Measurements from ENCODE around the gene GSTP1.
"Not testable (repeated sequence)": the region's sequence is repeated elsewhere in the genome, so short reads cannot be mapped to it uniquely, and the experiment has no call there.

The GSTP1 gene

GRCh38 chr11:67563705-67564114 is 19.9 kb upstream of the GSTP1 start:
- DNase-seq (ENCODE audit: low read depth in 2 of 2), result not testable (repeated sequence)

GRCh38 chr11:67564230-67564629 is 19.4 kb upstream of the GSTP1 start:
- no peak for DNase-seq (ENCODE audit: low read depth in 2 of 2)

GRCh38 chr11:67571443-67571842 is 12.2 kb upstream of the GSTP1 start:
- no peak for DNase-seq (ENCODE audit: low read depth in 2 of 2)

GRCh38 chr11:67572305-67572704 is 11.3 kb upstream of the GSTP1 start:
- no peak for DNase-seq (ENCODE audit: low read depth in 2 of 2)

- DNase-seq (ENCODE audit: low read depth in 2 of 2), result no peak
Measured at GRCh38 chr11:67572747-67573419, 10.7 kb upstream of the GSTP1 start.

GRCh38 chr11:67574938-67575337 is 8.7 kb upstream of the GSTP1 start:
- DNase-seq (ENCODE audit: low read depth in 2 of 2), result no peak

- no peak for DNase-seq (ENCODE audit: low read depth in 2 of 2)
Measured at GRCh38 chr11:67576735-67577475, 6.7 kb upstream of the GSTP1 start.

GRCh38 chr11:67577951-67578350 is 5.7 kb upstream of the GSTP1 start:
- no peak for DNase-seq (ENCODE audit: low read depth in 2 of 2)

- no peak for DNase-seq (ENCODE audit: low read depth in 2 of 2)
Measured at GRCh38 chr11:67581469-67581868, 2.1 kb upstream of the GSTP1 start.

- DNase-seq (ENCODE audit: low read depth in 2 of 2), result no peak
Measured at GRCh38 chr11:67582011-67582410, 1.6 kb upstream of the GSTP1 start.

GRCh38 chr11:67584205-67584880 is 731 bp downstream of the GSTP1 start:
- no peak for DNase-seq (ENCODE audit: low read depth in 2 of 2)

- DNase-seq (ENCODE audit: low read depth in 2 of 2), result no peak
Measured at GRCh38 chr11:67584881-67585873, 1.6 kb downstream of the GSTP1 start.

- DNase-seq (ENCODE audit: low read depth in 2 of 2), result no peak
Measured at GRCh38 chr11:67585911-67586310, 2.3 kb downstream of the GSTP1 start.

GRCh38 chr11:67586568-67587250 is 3.1 kb downstream of the GSTP1 start:
- DNase-seq (ENCODE audit: low read depth in 2 of 2), result no peak

GRCh38 chr11:67588136-67588503 is 4.5 kb downstream of the GSTP1 start:
- no peak for DNase-seq (ENCODE audit: low read depth in 2 of 2)

- DNase-seq (ENCODE audit: low read depth in 2 of 2), result not testable (repeated sequence)
Measured at GRCh38 chr11:67588899-67589415, 5.3 kb downstream of the GSTP1 start.

- no peak for DNase-seq (ENCODE audit: low read depth in 2 of 2)
Measured at GRCh38 chr11:67592880-67593564, 9.4 kb downstream of the GSTP1 start.

GRCh38 chr11:67593565-67593905 is 9.9 kb downstream of the GSTP1 start:
- no peak for DNase-seq (ENCODE audit: low read depth in 2 of 2)

- no peak for DNase-seq (ENCODE audit: low read depth in 2 of 2)
Measured at GRCh38 chr11:67594480-67594879, 10.9 kb downstream of the GSTP1 start.

GRCh38 chr11:67596753-67597300 is 13.2 kb downstream of the GSTP1 start:
- DNase-seq (ENCODE audit: low read depth in 2 of 2), result no peak
